ENCODE data around the gene SRSF7.
A peak's percentile ranks its signal among the peaks of the same experiment; 100 is the strongest.
"Not testable (repeated sequence)": the region's sequence is repeated elsewhere in the genome, so short reads cannot be mapped to it uniquely, and the experiment has no call there.

SRSF7 gene

GRCh38 chr2:38740851-38741731 is 10.1 kb downstream of the SRSF7 start:
- Histone ChIP-seq H3K27ac (ENCODE audit: low read length, poor library complexity, severe bottlenecking) (no peak overlapping the region), H2BK15ac (ENCODE audit: low read depth, poor library complexity, severe bottlenecking) (no peak overlapping the region), H3K18ac (ENCODE audit: low read depth in 1 of 2, low read length in 2 of 2) (no peak overlapping the region), H3K4me1 (ENCODE audit: control insufficient read depth, insufficient read depth, low read depth, low read length) (peaks cover 10% of the 10 kb centered on the region), H4K91ac (ENCODE audit: low read length) (no peak overlapping the region), H3K27me3 (ENCODE audit: control insufficient read depth in 1 of 2, insufficient read depth in 1 of 2, low read length in 2 of 2) (no peaks in the 10 kb centered on the region), H2BK12ac (ENCODE audit: low read length in 2 of 2) (peak overlapping the region in 1 of 2 experiments; percentile 56), H3K79me1 (replicated peaks; ENCODE audit: low read length, poor library complexity, severe bottlenecking) (peaks cover 8% of the 10 kb centered on the region), H3K23ac (ENCODE audit: low read length in 2 of 2) (no peak overlapping the region), H2BK120ac (ENCODE audit: low read depth, low read length) (no peak overlapping the region), H3K4me2 (ENCODE audit: low read length, poor library complexity, severe bottlenecking) (no peak overlapping the region), H2BK5ac (ENCODE audit: low read depth, low read length, poor library complexity, severe bottlenecking) (no peak overlapping the region), H3K9ac (ENCODE audit: low read length) (peak overlapping the region; percentile 5), H4K8ac (ENCODE audit: low read length) (no peak overlapping the region), H2AK5ac (ENCODE audit: low read length, severe bottlenecking) (no peak overlapping the region), H3K9me3 (ENCODE audit: control insufficient read depth, low read length) (peaks cover 6% of the 10 kb centered on the region), H3K36me3 (ENCODE audit: control insufficient read depth in 1 of 2, insufficient read depth in 2 of 2, low read depth in 1 of 2, low read length in 2 of 2) (peaks cover 27 to 78% of the 10 kb centered on the region in 2 experiments), H2AFZ (ENCODE audit: low read depth, low read length) (no peak overlapping the region), H3K4ac (ENCODE audit: low read depth in 1 of 2, low read length in 2 of 2) (no peak overlapping the region), H3K4me3 (ENCODE audit: insufficient read depth in 1 of 2, low read depth in 1 of 2, low read length in 2 of 2) (no peak overlapping the region), H3K14ac (ENCODE audit: low read length in 2 of 2) (no peak overlapping the region)
- peak; percentile 67 for DNase-seq
- whole genome bisulfite sequencing = over 99% methylated on average over 6 of the region's 11 CpGs

- Histone ChIP-seq H3K36me3 (ENCODE audit: control insufficient read depth in 1 of 2, insufficient read depth in 2 of 2, low read depth in 1 of 2, low read length in 2 of 2) (peaks cover 24 to 66% of the 10 kb centered on the region in 2 experiments), H2BK12ac (ENCODE audit: low read length in 2 of 2) (no peak overlapping the region), H3K9me3 (ENCODE audit: control insufficient read depth, low read length) (peaks cover 6% of the 10 kb centered on the region), H2AK5ac (ENCODE audit: low read length, severe bottlenecking) (no peak overlapping the region), H4K91ac (ENCODE audit: low read length) (no peak overlapping the region), H2BK120ac (ENCODE audit: low read depth, low read length) (no peak overlapping the region), H3K27ac (ENCODE audit: low read length, poor library complexity, severe bottlenecking) (no peak overlapping the region), H3K4ac (ENCODE audit: low read depth in 1 of 2, low read length in 2 of 2) (no peak overlapping the region), H2BK5ac (ENCODE audit: low read depth, low read length, poor library complexity, severe bottlenecking) (no peak overlapping the region), H3K18ac (ENCODE audit: low read depth in 1 of 2, low read length in 2 of 2) (no peak overlapping the region), H3K9ac (ENCODE audit: low read length) (no peak overlapping the region), H3K79me1 (replicated peaks; ENCODE audit: low read length, poor library complexity, severe bottlenecking) (peaks cover 8% of the 10 kb centered on the region), H3K4me1 (ENCODE audit: control insufficient read depth, insufficient read depth, low read depth, low read length) (peaks cover 7% of the 10 kb centered on the region), H3K23ac (ENCODE audit: low read length in 2 of 2) (no peak overlapping the region), H3K27me3 (ENCODE audit: control insufficient read depth in 1 of 2, insufficient read depth in 1 of 2, low read length in 2 of 2) (no peaks in the 10 kb centered on the region), H4K8ac (ENCODE audit: low read length) (no peak overlapping the region), H2AFZ (ENCODE audit: low read depth, low read length) (no peak overlapping the region), H3K4me2 (ENCODE audit: low read length, poor library complexity, severe bottlenecking) (no peak overlapping the region), H3K14ac (ENCODE audit: low read length in 2 of 2) (no peak overlapping the region), H2BK15ac (ENCODE audit: low read depth, poor library complexity, severe bottlenecking) (no peak overlapping the region), H3K4me3 (ENCODE audit: insufficient read depth in 1 of 2, low read depth in 1 of 2, low read length in 2 of 2) (no peak overlapping the region)
- no peak for DNase-seq
- 100% methylated on average over 2 of the region's 2 CpGs for WGBS
These were observed 11.6 kb downstream of the SRSF7 start for GRCh38 chr2:38739524-38739923.

GRCh38 chr2:38737925-38738324 is 13.2 kb downstream of the SRSF7 start:
- Histone ChIP-seq H3K14ac (ENCODE audit: low read length in 2 of 2) (no peak overlapping the region), H3K23ac (ENCODE audit: low read length in 2 of 2) (no peak overlapping the region), H3K4me1 (ENCODE audit: control insufficient read depth, insufficient read depth, low read depth, low read length) (peaks cover 7% of the 10 kb centered on the region), H3K4me3 (ENCODE audit: insufficient read depth in 1 of 2, low read depth in 1 of 2, low read length in 2 of 2) (no peak overlapping the region), H3K79me1 (replicated peaks; ENCODE audit: low read length, poor library complexity, severe bottlenecking) (peaks cover 6% of the 10 kb centered on the region), H2BK12ac (ENCODE audit: low read length in 2 of 2) (no peak overlapping the region), H2BK5ac (ENCODE audit: low read depth, low read length, poor library complexity, severe bottlenecking) (no peak overlapping the region), H3K9ac (ENCODE audit: low read length) (no peak overlapping the region), H3K9me3 (ENCODE audit: control insufficient read depth, low read length) (peaks cover 6% of the 10 kb centered on the region), H2AFZ (ENCODE audit: low read depth, low read length) (no peak overlapping the region), H4K8ac (ENCODE audit: low read length) (no peak overlapping the region), H3K4ac (ENCODE audit: low read depth in 1 of 2, low read length in 2 of 2) (no peak overlapping the region), H3K27me3 (ENCODE audit: control insufficient read depth in 1 of 2, insufficient read depth in 1 of 2, low read length in 2 of 2) (no peaks in the 10 kb centered on the region), H2BK15ac (ENCODE audit: low read depth, poor library complexity, severe bottlenecking) (no peak overlapping the region), H4K91ac (ENCODE audit: low read length) (no peak overlapping the region), H3K27ac (ENCODE audit: low read length, poor library complexity, severe bottlenecking) (no peak overlapping the region), H3K4me2 (ENCODE audit: low read length, poor library complexity, severe bottlenecking) (no peak overlapping the region), H2AK5ac (ENCODE audit: low read length, severe bottlenecking) (no peak overlapping the region), H3K36me3 (ENCODE audit: control insufficient read depth in 1 of 2, insufficient read depth in 2 of 2, low read depth in 1 of 2, low read length in 2 of 2) (peaks cover 25 to 62% of the 10 kb centered on the region in 2 experiments), H3K18ac (ENCODE audit: low read depth in 1 of 2, low read length in 2 of 2) (no peak overlapping the region), H2BK120ac (ENCODE audit: low read depth, low read length) (no peak overlapping the region)
- no peak for DNase-seq
- WGBS = 63% methylated on average over 2 of the region's 3 CpGs

- not testable (repeated sequence) for H3K23ac ChIP-seq (ENCODE audit: low read length in 2 of 2); H3K79me1 ChIP-seq (replicated peaks; ENCODE audit: low read length, poor library complexity, severe bottlenecking); H2BK120ac ChIP-seq (ENCODE audit: low read depth, low read length); H2AK5ac ChIP-seq (ENCODE audit: low read length, severe bottlenecking); DNase-seq; H3K14ac ChIP-seq (ENCODE audit: low read length in 2 of 2); H3K4ac ChIP-seq (ENCODE audit: low read depth in 1 of 2, low read length in 2 of 2); H4K91ac ChIP-seq (ENCODE audit: low read length); H3K4me1 ChIP-seq (ENCODE audit: control insufficient read depth, insufficient read depth, low read depth, low read length); H3K9ac ChIP-seq (ENCODE audit: low read length); H3K4me3 ChIP-seq (ENCODE audit: insufficient read depth in 1 of 2, low read depth in 1 of 2, low read length in 2 of 2); H2BK12ac ChIP-seq (ENCODE audit: low read length in 2 of 2); H2BK15ac ChIP-seq (ENCODE audit: low read depth, poor library complexity, severe bottlenecking); H3K9me3 ChIP-seq (ENCODE audit: control insufficient read depth, low read length); H2AFZ ChIP-seq (ENCODE audit: low read depth, low read length); H2BK5ac ChIP-seq (ENCODE audit: low read depth, low read length, poor library complexity, severe bottlenecking); H3K27me3 ChIP-seq (ENCODE audit: control insufficient read depth in 1 of 2, insufficient read depth in 1 of 2, low read length in 2 of 2); H3K18ac ChIP-seq (ENCODE audit: low read depth in 1 of 2, low read length in 2 of 2); H3K4me2 ChIP-seq (ENCODE audit: low read length, poor library complexity, severe bottlenecking); H4K8ac ChIP-seq (ENCODE audit: low read length)
- Histone ChIP-seq H3K27ac (ENCODE audit: low read length, poor library complexity, severe bottlenecking) (peak overlapping the region; percentile 29), H3K36me3 (ENCODE audit: control insufficient read depth in 1 of 2, insufficient read depth in 2 of 2, low read depth in 1 of 2, low read length in 2 of 2) (peaks cover 23 to 60% of the 10 kb centered on the region in 2 experiments)
- WGBS = 95% methylated on average over 8 of the region's 11 CpGs
These were observed 14.0 kb downstream of the SRSF7 start for GRCh38 chr2:38737000-38737698.

All from mesenchymal stem cell (in vitro differentiated cells and primary cell).